ENCODE results near the gene ASPSCR1.
"Not testable (repeated sequence)": the region's sequence is repeated elsewhere in the genome, so short reads cannot be mapped to it uniquely, and the experiment has no call there.

Gene ASPSCR1

DNA sequence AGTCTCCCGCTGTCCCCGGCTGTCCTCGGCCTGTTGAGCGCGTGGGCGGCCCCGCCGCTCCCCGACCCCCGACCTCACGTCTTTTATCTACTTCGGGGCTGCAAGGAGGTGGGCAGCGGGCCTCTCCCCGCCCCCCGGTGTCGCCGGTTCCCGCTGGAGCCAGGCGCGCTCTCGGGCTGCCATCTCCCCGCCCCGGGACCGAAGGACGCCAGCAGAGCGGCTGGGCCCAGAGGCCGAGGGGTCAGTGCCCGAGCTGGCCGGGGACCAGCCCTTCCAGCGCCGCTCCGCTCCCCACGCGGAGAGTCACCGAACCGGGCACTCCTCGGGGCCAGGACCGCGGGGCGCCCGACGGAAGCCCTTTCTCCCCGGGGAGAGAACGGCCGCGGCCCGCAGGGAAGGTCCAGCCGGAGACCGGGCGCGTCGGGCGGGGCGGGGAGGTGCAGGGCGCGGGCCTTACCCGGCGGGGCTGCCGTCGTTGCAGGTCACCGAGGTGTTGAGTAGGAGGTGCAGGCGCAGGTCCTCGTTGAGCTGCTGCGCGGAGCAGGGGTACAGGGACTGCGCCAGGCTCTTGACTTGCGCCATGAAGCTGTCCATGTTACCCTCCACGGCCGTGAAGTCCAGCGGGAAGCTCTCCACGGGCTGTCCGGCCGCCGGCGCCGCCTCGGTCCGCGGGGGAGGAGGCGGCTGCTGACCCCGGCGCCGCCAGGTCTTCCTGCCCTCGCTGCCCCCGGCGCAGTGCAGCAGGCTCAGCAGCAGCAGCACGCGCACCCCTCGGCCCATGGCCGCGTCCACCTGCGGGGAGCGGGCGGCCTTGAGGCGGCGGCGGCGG lies 17.1 kb upstream of the ASPSCR1 start:
- peak; percentile 46 for DNase-seq

DNA sequence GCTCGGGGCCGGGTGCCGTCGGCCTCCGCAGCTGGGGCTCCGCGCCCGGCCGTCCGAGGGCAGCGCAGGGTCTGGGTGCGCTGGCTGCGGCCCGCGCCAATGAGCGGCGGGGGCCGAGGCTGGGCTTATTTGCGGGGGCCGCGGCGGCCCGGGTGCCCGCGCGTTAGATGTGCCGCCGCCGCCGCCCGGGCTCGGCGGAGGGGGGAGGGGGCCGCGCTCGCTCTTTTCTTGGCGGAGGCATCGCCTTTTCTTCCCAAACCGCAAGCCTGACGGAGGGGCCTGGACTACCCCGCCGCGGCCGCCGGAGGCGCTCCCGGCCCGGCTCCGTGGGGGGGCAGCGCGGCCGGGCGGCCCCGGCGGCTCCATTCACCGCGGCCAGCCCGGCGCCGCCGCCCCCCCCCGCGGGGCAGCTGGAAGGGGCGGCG lies 16.3 kb upstream of the ASPSCR1 start, which contains the start of gene NOTUM:
NOTUM (minus strand) TSS at position 101 of the 425 bp plus-strand sequence. CDS start 278 bp downstream, outside the sequence.
- DNase-seq = no peak

DNA sequence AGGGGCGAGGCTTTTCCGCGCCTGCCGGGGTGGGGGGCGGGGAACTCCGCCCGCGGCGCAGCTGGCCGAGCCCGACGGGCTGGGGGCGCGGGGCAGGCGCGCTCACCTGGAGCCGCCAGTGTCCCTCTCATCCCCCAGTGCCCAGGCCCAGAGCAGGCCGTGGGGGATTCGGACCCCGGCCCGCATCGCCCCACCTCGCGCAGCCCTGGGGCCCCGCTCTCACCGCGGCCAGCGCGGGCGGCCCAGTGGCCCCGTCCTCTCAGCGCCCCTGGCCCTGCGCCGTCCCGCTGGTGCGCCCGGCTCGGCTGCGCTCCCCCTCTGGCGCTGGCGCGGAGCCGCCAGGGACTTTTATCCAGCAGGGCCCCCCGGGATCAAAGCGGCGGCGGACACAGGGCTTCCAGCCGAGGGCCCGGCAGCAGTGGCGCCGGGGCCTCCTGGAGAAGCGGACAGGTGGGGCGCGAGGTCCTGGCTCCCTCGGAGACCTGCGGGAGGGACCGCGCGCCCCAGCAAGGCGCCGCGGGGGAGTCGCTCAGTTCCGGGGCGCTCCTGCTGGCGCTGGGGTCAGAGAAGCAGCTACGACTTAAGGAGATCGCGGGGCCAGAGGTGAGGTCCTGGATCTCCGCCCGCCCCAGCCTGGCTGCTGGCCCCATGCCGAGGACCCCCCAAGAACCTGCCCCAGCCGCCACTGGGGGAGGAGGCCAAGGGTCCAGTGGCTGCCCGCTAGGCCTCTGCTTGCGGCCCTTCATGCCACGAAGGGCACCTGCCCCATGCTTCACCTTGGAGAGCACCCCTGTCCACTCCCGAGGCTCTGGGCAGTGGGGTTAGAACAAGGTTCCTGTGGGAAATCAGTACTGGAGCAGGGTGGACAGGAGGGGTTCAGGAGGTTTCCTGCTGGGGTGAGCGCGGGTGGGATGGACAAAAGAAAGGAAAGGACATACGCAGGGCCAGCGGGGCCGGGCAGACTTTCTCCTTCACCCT lies 15.6 kb upstream of the ASPSCR1 start:
- peak; percentile 34 for DNase-seq

DNA sequence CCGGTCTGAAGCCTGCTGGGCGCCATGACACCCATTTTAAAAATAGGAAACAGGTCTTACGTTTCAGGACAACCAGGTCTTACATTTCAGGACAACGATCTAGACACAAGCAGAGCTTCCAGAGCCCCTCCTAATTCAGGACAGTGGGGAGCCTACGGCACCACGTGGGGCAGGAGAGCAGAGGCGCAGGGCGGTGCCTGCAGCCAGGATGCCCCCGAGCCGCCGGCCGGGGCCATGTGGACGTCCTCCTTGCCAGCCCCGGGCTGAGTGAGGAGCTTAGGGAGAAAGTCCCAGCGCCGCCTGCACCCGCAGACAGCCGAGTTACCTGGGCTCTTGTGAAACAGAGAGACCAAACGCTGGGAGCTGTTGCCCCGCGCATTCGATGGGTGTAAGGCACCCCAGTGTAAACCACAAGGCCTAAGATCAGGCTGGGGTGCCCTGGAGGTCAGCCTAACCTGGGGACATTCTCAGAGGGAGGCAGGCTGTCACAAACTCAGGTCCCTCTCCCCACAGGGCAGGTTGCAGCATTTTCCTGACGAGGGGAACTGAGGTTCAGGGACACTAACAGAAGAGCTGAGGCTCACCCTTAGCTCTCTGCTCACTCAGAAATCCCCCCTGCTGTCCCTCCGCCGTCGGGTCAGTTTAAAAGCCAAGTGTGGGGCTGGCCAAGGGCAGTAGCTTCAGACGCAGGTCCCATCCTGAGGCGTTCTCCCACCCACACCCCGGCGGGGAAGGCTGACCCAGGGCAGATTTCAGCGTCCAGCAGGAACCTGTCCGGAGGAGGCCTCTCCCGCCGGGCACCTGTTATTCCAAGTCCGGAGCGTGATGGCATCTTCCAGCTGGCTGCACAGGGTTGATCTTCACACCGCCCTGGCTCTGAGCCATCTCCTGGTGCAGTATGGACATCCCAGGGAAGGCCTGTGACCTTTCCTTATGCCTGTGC lies 14.7 kb upstream of the ASPSCR1 start:
- peak; percentile 27 for DNase-seq

DNA sequence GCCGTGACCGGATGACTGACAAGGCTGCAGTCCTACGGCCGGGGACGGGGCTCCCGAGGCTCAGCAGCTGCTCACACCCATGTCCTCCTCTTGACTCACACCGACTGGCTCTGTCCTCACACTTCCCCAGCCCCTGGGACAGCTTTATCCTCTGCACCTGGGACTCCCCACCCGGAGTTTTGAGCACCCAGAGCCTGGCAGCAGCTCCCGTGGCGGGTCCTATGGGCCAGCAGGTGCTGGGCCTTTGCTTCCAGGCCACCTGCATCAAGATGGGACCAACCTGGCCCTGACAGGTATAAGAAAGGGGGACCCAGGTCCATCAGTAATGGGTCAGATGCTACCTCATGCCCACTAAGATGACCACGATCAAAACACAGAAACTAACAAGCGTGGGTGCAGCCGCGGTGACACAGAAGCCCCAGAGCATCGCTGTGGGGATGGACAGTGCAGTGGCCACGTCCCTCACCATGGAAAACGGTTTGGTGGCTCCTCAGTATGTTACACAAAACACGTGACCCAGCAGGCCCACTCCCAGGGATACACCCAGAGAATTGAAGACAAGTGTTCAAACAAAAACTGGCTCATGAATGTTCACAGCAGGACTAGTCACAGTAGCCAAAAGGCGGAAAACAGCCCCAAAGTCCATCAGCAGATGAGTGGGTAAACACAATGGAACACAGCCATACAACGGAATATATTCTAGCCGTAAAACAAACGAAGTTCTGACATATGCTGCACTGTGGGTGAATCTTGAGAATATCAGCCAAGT lies 13.2 kb upstream of the ASPSCR1 start:
- no peak for DNase-seq

DNA sequence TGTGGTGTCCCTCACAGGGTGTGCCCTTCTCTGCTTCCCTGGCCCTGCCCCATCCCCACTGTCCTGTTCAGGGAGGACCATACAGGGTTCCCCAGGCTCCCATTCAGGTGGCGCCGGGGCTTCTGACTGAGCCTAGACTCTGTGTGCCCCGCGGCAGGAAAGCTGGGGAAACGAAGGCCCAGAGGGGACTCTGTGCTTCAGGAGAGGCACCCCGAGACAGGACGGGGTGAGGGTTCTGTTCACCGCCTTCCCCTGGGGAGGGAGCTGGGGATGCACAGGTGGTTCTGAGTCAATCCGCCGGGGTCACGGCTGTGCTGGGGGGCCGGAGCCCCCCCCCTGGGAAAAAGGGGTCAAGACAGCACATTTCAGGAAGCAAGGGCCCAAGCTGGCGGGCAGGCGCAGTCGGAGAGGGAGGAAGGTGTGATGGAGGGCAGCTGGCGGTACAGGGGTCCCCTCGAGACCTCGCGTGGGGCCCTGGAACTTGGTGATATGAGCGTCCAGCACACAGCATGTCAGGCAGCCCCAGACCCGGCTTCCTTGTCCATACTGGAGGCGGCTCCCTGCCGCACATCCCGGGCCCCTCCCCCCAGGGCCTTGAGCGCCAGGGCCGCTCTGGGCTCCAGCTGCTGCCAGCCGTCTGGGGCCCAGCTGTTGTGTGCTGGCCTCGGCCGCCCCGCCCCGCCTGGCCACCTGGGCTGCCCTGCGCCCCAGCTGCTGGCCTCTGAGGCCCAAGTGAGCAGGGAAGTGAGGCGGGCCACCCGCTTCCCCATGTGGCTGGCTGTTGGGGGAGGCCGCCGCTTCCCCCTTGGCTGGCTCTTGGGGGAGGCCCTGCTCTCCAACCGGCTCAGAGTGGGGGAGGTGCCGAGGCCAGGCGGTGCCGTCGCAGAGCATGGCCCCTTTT lies 10.8 kb upstream of the ASPSCR1 start:
- DNase-seq = peak; percentile 79

DNA sequence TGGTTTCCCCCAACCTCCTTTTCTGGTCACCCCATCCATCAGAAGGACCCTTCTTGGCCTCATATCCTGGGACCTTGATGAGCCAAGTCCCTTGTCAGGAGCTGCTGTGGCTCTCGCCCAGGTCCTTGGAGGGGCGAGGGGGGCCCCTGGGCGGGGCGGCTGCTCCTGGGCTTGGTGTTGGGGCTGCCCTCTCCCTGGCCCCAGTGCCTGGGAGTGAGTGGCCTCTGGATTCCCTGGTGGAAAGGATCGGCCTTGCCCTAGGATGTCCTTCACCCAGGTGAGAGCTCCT lies 10.2 kb upstream of the ASPSCR1 start:
- DNase-seq = no peak

DNA sequence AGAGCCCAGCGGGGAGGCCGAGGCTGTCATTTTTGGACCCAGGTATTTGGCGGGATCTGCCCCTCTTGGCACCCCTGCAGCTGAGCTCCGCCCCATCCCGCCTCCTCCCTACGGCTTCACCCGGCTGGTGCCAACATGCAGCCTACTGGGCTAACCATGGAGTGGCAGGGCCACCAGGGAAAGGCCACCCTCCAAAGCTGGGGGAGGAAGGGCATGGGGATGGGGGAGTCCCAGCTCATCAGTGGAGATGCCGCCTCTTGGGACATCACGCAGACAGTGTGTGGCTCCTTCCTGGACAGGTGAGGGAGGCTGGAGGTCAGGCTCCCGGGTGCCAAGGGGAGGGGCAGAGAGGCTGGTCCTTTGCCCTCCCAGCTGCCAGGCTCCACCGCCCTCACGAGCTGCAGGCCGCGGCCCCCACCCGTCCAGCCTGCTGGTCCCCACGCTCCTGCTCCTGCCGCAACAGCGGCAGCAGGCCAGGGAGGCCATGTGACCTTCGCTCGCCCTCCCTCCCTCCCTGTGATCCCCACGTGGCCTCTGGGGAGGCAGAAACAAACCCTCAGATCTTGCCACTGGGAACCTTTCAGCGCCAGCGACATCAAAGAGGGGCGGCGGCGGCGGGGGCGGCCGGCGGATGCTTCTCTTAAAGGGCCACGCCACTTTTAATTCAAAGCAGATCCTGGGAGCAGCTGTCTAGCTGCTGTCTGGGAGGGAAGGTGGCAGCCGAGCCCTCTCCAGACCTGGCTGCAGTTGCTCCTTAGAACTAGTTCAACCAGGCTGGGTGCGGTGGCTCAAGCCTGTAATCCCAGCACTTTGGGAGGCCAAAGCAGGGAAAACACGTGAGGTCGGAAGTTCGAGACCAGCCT lies 9.7 kb upstream of the ASPSCR1 start:
- DNase-seq = peak; percentile 86

DNA sequence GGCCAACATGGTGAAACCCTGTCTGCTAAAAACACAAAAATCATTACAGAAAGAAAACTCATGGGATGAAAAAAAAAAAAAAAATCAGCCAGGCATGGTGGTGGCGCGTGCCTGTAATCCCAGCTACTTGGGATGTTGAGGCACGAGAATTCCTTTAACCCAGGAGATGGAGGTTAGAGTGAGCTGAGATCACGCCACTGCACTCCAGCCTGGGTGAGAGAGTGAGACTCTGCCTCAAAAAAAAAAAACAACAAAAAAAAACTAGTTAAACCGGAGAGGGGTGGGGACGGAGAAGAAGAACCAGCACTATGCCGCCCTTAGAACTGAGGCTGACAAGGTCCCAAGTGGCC lies 9.1 kb upstream of the ASPSCR1 start:
- no peak for DNase-seq

DNA sequence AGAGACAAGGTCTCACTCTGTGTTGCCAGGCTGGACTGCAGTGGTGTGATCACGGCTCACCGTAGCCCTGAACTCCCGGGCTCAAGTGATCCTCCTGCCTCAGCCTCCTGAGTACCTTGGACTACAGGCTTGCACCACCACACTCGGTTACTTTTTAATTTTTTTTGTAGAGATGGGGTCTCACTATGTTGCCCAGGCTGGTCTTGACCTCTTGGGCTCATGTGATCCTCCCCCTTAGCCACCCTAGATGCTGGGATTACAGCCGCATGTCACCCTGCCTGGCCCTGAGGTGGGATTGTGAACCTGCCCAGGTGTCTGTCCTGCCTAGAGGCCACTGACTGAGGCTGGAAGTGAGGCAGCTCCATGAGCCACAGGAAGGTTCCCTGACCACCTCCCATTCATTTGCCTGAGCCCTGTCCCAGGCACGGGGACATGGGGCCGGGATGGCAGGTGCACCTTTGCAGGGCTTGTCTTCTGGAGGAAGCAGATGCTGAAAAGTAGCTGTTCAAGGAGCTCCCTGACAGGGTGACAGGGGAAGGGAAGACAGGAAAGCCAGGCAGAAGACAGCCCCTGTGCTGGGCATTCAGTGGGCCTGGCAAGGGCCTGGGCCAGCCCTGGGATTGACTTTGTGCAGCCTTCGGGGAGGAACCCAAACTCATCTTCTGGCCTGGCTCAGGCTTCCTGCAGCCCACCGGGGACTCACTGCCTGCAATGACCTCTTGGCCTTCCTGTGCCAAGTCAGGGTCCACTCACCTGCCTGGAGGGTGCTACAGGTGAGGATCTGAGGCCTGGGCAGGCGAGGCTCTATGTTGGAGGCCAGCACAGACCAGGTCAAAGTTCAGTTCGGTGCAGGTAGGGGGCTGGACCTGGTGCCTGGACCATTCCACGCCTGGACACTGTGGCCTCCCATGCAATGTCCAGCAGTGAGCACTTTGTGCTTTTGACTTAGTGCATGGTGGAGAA lies 8.3 kb upstream of the ASPSCR1 start:
- no peak for DNase-seq

DNA sequence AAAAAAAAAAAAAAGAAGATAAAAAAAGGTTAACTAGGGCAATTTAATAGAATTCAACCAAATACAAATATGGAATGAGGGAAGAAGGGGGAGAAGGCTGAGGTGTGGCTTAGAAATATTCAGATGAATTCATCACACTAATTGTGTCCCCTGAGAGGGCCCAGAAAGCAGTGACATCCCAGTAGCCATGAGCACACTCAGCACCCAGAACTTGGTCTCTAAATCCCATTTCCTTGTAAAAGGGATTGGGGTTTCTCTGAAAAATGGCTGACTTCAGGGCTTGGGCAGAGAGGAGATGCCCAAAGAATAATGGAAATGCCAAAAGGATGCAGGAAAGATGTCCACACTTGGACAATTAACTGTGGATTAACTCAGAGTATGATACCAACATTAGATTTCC lies 4.0 kb upstream of the ASPSCR1 start:
- DNase-seq = no peak

DNA sequence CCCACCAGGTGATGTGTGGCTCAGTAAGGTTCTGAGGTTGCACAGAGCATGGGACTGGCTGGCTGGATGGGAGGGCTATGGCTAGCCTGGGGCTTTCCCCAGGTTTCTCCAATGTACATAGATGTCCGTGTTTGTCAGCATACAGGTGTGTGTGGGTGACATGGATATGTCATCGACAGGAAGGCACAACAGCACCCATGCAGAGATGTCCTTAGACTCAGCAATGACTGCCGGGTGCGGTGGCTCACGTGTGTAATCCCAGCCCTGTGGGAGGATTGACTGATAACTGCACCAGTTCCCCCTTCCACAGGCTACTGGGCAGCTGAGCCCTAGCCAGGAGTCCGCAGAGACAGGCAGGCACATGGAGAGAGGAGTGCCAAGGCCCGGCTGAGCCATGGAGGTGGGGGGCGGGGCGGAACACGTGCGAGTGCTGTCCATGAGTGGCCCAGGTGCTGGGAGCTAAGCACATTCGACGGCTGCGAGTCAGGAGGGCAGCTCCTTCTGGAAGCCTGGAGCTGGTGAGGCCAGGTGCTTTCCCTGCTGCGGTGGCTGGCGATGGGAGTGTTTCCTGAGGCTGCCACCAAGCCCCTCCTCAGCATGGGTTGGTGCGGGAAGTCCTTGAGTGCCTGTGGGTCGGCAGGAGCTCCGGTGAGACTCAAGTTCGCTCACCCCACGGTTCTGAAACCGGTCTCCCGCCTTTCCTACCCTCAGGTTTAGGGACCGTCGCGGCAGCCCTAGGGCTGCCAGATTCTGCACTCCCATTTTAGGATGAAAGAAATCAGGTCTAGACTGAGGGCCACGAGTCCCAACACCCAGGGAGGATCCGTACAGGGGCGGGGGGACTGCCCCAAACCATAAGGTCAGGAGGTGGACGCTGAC lies 858 bp upstream of the ASPSCR1 start:
- DNase-seq = peak; percentile 62

DNA sequence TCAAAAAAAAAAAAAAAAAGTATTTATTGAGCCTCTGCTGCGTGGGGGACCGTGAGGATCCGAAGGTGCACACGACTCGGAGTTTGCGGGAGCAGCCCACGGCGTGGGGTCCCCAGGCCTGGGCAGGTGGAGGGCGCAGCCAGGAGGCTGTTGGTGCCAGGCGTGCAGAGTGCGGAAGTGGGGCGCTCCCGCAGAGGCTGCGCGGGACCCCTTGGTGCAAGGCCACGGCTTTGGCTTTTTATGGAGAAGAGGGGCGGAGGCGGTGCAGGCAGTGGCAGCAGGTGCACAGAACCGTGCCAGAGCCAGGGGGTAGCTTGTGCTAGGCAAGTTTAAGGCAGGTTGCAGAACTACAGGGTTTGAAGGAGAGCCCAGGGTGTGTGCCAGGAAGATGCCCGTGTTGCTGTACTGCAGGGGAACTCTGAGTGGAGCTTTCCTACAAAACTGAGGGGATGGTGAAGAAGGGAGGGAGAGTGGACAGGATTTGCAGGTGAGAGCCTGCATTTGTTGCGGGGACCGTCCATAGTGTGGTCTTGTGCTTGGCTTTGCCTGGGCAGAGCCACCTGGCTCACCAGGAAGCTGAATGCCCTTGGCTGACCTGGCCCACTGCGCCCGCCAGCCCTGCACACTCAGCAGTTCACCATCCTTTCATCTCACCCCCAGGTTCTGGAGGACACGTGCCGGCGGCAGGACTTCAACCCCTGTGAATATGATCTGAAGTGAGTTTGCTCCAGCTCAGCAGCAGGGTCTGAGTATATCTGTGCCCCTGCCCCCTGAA lies 1.3 kb downstream of the ASPSCR1 start:
- no peak for DNase-seq

DNA sequence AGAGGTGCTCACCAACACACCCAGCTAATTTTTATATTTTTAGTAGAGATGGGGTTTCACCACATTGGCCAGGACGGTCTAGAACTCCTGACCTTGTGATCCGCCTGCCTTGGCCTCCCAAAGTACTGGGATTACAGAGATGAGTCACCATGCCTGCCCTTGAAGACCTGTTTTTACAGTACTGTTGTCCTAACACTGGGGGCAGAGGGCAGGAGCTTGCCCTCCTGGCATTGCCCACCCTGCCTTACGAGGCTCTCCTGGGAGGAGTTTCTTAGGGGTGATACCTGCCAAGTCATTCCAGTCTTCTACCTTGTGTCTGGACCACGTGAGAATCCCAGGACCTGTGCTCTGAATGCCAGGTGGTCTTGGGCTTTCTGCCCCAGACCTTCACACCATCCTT lies 2.7 kb downstream of the ASPSCR1 start:
- DNase-seq = no peak

DNA sequence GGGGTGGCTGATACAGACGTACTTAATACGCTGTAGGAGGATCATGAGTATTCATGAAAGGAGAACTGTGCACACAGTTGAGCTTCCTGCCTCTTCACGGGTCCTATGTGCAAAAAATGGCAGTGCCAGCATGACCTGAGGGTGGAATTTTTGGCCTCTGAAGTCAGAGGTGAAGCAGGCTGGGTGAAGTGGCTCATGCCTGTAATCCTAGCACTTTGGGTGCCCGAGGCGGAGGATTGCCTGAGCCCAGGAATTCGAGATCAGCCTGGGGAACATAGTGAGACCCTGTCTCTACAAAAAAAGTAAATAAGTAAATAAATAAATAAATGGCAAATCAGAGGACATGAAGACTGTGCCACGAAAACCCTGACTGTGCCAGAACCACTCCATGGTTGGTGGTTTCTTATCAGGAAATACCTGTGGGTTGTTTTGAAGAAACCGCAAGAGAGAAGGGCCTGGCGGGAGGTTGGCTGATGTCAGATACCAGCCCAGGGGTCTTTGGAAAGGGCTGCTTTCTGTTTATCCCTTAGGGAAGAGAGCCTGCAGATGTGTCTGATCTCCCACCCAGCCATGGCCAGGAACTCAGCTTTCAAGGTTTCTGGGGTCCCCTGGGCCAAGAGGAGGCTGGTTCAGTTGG lies 3.4 kb downstream of the ASPSCR1 start:
- DNase-seq = no peak

DNA sequence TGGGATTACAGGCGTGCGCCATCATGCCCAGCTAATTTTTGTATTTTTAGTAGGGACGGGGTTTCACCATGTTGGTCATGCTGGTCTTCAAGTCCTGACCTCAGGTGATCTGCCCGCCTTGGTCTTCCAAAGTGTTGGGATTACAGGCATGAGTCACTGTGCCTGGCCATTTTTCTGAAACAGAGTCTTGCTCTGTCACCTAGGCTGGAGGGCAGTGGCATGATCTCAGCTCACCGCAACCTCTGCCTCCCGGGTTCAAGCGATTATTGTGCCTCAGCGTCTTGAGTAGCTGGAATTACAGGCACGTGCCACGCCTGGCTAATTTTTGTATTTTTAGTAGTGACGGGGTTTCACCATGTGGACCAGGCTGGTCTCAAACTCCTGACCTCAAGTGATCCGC lies 4.1 kb downstream of the ASPSCR1 start:
- not testable (repeated sequence) for DNase-seq

Data from retina (tissue), 1 donor.